CD4-positive, alpha-beta T cell treated with Interleukin-2 at 100 ng/mL for 4 hours (primary cell): ENCODE data around the gene SMS.

ENCODE experiments used
- DNase-seq: peaks from one replicate; pipeline ENCODE4 v3.0.0-alpha.2; 2020; ENCODE audit warnings: low spot score

The SMS gene

GRCh38 chrX:22040184-22040583 is 99.7 kb downstream of the SMS start:
- DNase-seq: no peak

- DNase-seq: no peak
Observed at GRCh38 chrX:22041907-22042530, 101.5 kb downstream of the SMS start.

DNA sequence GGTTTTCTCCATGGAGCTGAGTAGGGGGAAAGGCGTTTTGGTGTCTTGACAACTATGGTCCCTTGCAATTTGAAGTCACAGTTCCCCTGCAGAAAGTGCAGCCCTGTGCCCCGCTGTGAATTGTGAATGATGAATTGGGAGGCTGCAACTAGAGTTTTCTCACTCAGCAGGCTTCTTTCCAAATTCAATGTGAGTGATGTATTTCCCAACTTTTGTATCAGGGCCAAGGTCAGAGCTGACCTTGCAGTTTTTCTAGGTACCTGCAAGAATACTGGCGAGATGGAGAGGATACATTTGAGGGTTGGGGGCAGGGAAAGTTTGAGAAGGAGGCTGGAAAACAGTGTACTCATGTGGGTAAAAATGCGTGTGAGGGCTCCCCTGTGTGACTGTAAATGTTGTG is 103.4 kb downstream of the SMS start:
- no peak for DNase-seq
